ENCODE results near the gene NTN1. TPM values are rescaled to one million over a fixed set of nuclear protein-coding genes. Genes with fewer than 3 reads are reported as not detected.

The NTN1 gene
- total and polyA plus RNA-seq, 7 donors = 0.38 to 2.1 (median 0.85) TPM

GRCh38 chr17:9242983-9243382 lies 221.7 kb downstream of the NTN1 start:
- Histone ChIP-seq H3K9me3 (no peaks in the 10 kb centered on the region), H3K36me3 (ENCODE audit: insufficient read depth in 1 of 2, low read depth in 1 of 2) (no peaks in the 10 kb centered on the region), H3K4me3 (no peak overlapping the region), H3K27ac (peak overlapping the region; percentile 16), H3K4me1 (peaks cover 17% of the 10 kb centered on the region), H3K27me3 (ENCODE audit: insufficient read depth in 3 of 3, low read length in 2 of 3) (no peaks in the 10 kb centered on the region)
- 49 to 72% (median 57%) methylated on average over 8 of the region's 8 CpGs for WGBS, 3 donors
- DNase-seq = no peak
- TF ChIP-seq CTCF (IDR thresholded peaks at IDR 0.05) = no peak
- no peak for ATAC-seq
- intact Hi-C loops (cut with DNase I) = no loop called here

GRCh38 chr17:9244066-9245052 lies 223.0 kb downstream of the NTN1 start:
- no peaks in the 10 kb centered on the region for H3K9me3 ChIP-seq
- H3K36me3 ChIP-seq (ENCODE audit: insufficient read depth in 1 of 2, low read depth in 1 of 2) = no peaks in the 10 kb centered on the region
- peaks cover 13% of the 10 kb centered on the region for H3K4me1 ChIP-seq
- TF ChIP-seq CTCF (IDR thresholded peaks at IDR 0.05) = no peak
- WGBS, 3 donors = 83 to 85% (median 84%) methylated on average over 21 of the region's 21 CpGs
- ATAC-seq (no peak), DNase-seq (peak; percentile 42 to 77)
- intact Hi-C loops (cut with DNase I) = no loop called here
- peak overlapping the region; percentile 30 for H3K27ac ChIP-seq
- H3K4me3 ChIP-seq = no peak overlapping the region
- no peaks in the 10 kb centered on the region for H3K27me3 ChIP-seq (ENCODE audit: insufficient read depth in 3 of 3, low read length in 2 of 3)

- H3K27ac ChIP-seq = no peak overlapping the region
- H3K36me3 ChIP-seq (ENCODE audit: insufficient read depth in 1 of 2, low read depth in 1 of 2) = no peaks in the 10 kb centered on the region
- no peaks in the 10 kb centered on the region for H3K27me3 ChIP-seq (ENCODE audit: insufficient read depth in 3 of 3, low read length in 2 of 3)
- 93 to 95% (median 94%) methylated on average over 21 of the region's 21 CpGs for WGBS, 3 donors
- no peaks in the 10 kb centered on the region for H3K9me3 ChIP-seq
- no peak overlapping the region for H3K4me3 ChIP-seq
- DNase-seq (no peak), ATAC-seq (no peak)
- no peak for TF ChIP-seq CTCF (IDR thresholded peaks at IDR 0.05)
- no peaks in the 10 kb centered on the region for H3K4me1 ChIP-seq
- intact Hi-C loops (cut with DNase I) = no loop called here
These were observed 226.2 kb downstream of the NTN1 start for GRCh38 chr17:9247401-9247938.

- no peak for TF ChIP-seq CTCF (IDR thresholded peaks at IDR 0.05)
- ATAC-seq (no peak), DNase-seq (no peak)
- Histone ChIP-seq H3K4me1 (no peaks in the 10 kb centered on the region), H3K9me3 (no peaks in the 10 kb centered on the region), H3K36me3 (ENCODE audit: insufficient read depth in 1 of 2, low read depth in 1 of 2) (no peaks in the 10 kb centered on the region), H3K27ac (no peak overlapping the region), H3K4me3 (no peak overlapping the region), H3K27me3 (ENCODE audit: insufficient read depth in 3 of 3, low read length in 2 of 3) (no peaks in the 10 kb centered on the region)
- intact Hi-C loops (cut with DNase I) = no loop called here
- 87 to 93% (median 90%) methylated on average over 21 of the region's 21 CpGs for whole genome bisulfite sequencing, 3 donors
These were observed 228.1 kb downstream of the NTN1 start for GRCh38 chr17:9249245-9249953.
